Fibroblast of lung (primary cell): ENCODE measurements around the gene LRP10. TPM values are rescaled to one million over a fixed set of nuclear protein-coding genes. Genes with fewer than 3 reads are reported as not detected.
"Not testable (repeated sequence)": the region's sequence is repeated elsewhere in the genome, so short reads cannot be mapped to it uniquely, and the experiment has no call there.

Source experiments
- DNase-seq, 2 donors: peaks; one replicate each; pipeline versions ENCODE4 v3.0.0 to v3.0.0-alpha.2; 2010; ENCODE audit warnings: low read depth in 2 of 2
- H2AFZ ChIP-seq: 2 replicates; pipeline ENCODE4 v1.5.1; 2012; ENCODE audit warnings: low read length, control low read depth, inconsistent platforms
- H3K27ac ChIP-seq: 2 replicates; pipeline ENCODE4 v1.5.1; 2011; ENCODE audit warnings: low read length, control low read depth; ENCODE audit not compliant: insufficient read depth
- H3K27me3 ChIP-seq: 2 replicates; pipeline ENCODE4 v1.5.1; 2011; ENCODE audit warnings: mild to moderate bottlenecking, low read length; ENCODE audit not compliant: control insufficient read depth, insufficient read depth
- H3K36me3 ChIP-seq: 2 replicates; pipeline ENCODE4 v1.5.1; 2011; ENCODE audit warnings: low read length; ENCODE audit not compliant: control insufficient read depth, insufficient read depth
- H3K4me1 ChIP-seq: 2 replicates; pipeline ENCODE4 v1.5.1; 2011; ENCODE audit warnings: low read length; ENCODE audit not compliant: control insufficient read depth, insufficient read depth; ENCODE audit errors: extremely low read depth
- H3K4me2 ChIP-seq: 2 replicates; pipeline ENCODE4 v1.5.1; 2011; ENCODE audit warnings: low read length, control low read depth; ENCODE audit not compliant: insufficient read depth; ENCODE audit errors: extremely low read depth
- H3K4me3 ChIP-seq, 4 experiments: fragments of 200-600 bp in 1 of 4; sonication (generic) in 1 of 4; replicated peaks in 1 of 4; 2 replicates each; pipeline ENCODE4 v1.5.1; 2011 to 2016; ENCODE audit warnings: low read length in 4 of 4, low read depth in 3 of 4, mild to moderate bottlenecking in 3 of 4, control low read depth in 2 of 4, inconsistent platforms in 1 of 4, mixed read lengths in 1 of 4; ENCODE audit not compliant: insufficient read depth in 1 of 4; ENCODE audit errors: control extremely low read depth in 1 of 4
- H3K79me2 ChIP-seq: 2 replicates; pipeline ENCODE4 v1.5.1; 2012; ENCODE audit warnings: mild to moderate bottlenecking, low read length, inconsistent platforms; ENCODE audit not compliant: control insufficient read depth, insufficient read depth
- H3K9ac ChIP-seq: 2 replicates; pipeline ENCODE4 v1.5.1; 2011; ENCODE audit warnings: mild to moderate bottlenecking, low read length, control low read depth; ENCODE audit not compliant: insufficient read depth
- H3K9me3 ChIP-seq: 2 replicates; pipeline ENCODE4 v1.5.1; 2012; ENCODE audit warnings: low read depth, low read length; ENCODE audit not compliant: control insufficient read depth, insufficient read depth
- H4K20me1 ChIP-seq: 2 replicates; pipeline ENCODE4 v1.5.1; 2011; ENCODE audit warnings: low read length; ENCODE audit not compliant: control insufficient read depth, insufficient read depth; ENCODE audit errors: extremely low read depth
- EZH2 ChIP-seq: IDR thresholded peaks from 2 replicates; pipeline ENCODE4 v1.5.1; 2012; ENCODE audit warnings: low read length, control low read depth, mild to moderate bottlenecking; ENCODE audit errors: missing control alignments
- polyA plus RNA-seq, 2 donors: library from polyadenylated mRNA; depleted of rRNA in 1 of 2; stranded (reverse) in 1 of 2; unstranded in 1 of 2; fragments of >200 nt; gene quantifications; 2 replicates each; pipeline ENCODE4 v1.2.1, GENCODE V29; 2011 to 2012; ENCODE audit warnings: missing spikeins in 1 of 2
- total RNA-seq: library from RNA; depleted of rRNA; stranded (reverse); fragments of >200 nt; gene quantifications from 2 replicates; pipeline ENCODE4 v1.2.1, GENCODE V29; 2014
- TF ChIP-seq, protein P1 (sequence below), 2 donors: IDR thresholded peaks in 1 of 2; conservative IDR thresholded peaks in 1 of 2; 1 replicate in 1 of 2; 2 replicates in 1 of 2; pipeline ENCODE4 v1.5.1; 2011 to 2012; ENCODE audit warnings: low read length in 2 of 2, control low read depth in 1 of 2, inconsistent platforms in 1 of 2, low read depth in 1 of 2, mild to moderate bottlenecking in 1 of 2

LRP10 gene
- total and polyA plus RNA-seq, 2 donors (not counting 1 experiment from before 2014, with no cell fraction given) = 95.5 to 130 TPM

DNA sequence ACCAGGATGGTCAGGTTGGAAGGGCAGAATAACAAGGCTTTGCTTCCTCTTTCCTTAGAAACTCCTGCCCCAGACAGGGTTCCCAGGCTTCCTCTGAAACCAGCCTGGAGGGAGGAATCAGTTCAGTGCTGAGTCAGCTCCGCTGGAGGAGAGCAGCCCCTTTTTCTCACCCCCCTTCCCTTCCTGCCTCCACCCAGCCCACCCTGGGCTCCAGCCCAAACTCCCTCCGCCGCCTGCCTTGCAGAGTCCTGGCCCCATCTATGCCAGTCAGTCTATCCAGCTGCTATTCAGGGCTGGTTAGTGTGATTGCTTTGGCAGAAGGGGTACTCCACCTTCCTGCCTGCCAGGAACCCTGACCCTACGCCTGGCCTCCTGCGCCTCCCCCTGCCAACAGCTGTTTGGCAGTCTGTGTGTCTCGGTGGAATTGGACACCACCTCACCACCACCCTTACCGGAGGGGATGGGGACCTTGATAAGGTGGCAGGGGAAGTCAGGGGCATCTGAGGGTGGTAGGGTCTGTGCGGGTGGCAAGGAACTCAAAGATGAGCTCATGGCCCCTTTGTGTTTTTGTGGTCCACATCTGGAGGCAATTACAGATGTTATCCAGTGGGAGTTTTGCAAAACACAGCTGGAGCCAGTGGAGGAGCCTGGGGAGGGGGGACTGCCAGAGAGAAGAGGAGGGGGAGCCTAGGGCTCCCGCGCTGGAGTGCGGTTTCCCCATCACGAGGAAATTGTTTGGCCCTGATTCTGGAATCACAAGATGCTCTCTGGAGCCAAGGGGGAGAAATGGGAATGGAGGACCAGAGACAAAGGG lies 23.0 kb upstream of the LRP10 start:
- peak overlapping the region in 1 of 4 experiments; percentile 21 for H3K4me3 ChIP-seq
- H3K27me3 ChIP-seq = no peaks in the 10 kb centered on the region
- H4K20me1 ChIP-seq = no peaks in the 10 kb centered on the region
- H3K9me3 ChIP-seq = no peaks in the 10 kb centered on the region
- peak overlapping the region; percentile 100 for H3K27ac ChIP-seq
- no peak for TF ChIP-seq EZH2
- TF ChIP-seq, protein P1, sequence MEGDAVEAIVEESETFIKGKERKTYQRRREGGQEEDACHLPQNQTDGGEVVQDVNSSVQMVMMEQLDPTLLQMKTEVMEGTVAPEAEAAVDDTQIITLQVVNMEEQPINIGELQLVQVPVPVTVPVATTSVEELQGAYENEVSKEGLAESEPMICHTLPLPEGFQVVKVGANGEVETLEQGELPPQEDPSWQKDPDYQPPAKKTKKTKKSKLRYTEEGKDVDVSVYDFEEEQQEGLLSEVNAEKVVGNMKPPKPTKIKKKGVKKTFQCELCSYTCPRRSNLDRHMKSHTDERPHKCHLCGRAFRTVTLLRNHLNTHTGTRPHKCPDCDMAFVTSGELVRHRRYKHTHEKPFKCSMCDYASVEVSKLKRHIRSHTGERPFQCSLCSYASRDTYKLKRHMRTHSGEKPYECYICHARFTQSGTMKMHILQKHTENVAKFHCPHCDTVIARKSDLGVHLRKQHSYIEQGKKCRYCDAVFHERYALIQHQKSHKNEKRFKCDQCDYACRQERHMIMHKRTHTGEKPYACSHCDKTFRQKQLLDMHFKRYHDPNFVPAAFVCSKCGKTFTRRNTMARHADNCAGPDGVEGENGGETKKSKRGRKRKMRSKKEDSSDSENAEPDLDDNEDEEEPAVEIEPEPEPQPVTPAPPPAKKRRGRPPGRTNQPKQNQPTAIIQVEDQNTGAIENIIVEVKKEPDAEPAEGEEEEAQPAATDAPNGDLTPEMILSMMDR (conservative IDR thresholded peaks at IDR 0.05 in 1 of 2, IDR thresholded peaks at IDR 0.05 in 1 of 2; ENCODE audit: low read depth in 1 of 2, low read length in 2 of 2) = no peak
- peak overlapping the region; percentile 67 for H3K9ac ChIP-seq
- peaks cover 26% of the 10 kb centered on the region for H3K79me2 ChIP-seq
- H2AFZ ChIP-seq = no peak overlapping the region
- H3K36me3 ChIP-seq = peaks cover 29% of the 10 kb centered on the region
- peak overlapping the region; percentile 61 for H3K4me2 ChIP-seq
- H3K4me1 ChIP-seq = peaks cover 64% of the 10 kb centered on the region
- DNase-seq = peak; percentile 89 to 99

DNA sequence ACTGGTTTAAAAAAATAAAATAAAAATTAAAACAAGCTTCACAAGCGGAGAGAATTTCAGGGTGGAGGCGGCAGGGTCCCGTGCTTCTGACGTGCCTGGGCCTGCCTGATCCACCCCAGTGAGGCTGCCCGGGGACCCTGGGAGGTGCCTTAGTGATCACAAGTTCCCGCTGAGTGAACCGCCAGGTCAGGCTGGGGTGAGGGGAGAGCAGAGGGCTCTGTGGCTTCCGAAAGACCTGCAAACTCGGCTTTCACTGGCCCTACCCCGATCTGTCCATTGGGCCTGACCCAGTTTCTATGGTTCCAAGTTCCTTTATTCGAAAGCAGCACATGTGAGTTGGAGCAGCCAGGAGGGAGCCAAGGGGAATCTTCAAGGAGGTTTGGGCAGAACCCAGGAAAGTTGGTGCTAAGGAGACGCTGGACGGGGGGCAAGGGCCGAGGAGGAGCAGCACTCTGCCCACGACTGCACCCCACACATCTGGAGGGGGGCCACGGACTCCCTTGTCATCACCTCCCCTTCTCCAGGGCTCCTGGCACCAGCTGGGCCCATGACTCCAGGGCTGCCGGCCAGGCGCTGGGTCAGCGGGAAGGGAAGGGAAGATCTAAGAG lies 22.2 kb upstream of the LRP10 start:
- TF ChIP-seq EZH2 = no peak
- TF ChIP-seq, protein P1 (conservative IDR thresholded peaks at IDR 0.05 in 1 of 2, IDR thresholded peaks at IDR 0.05 in 1 of 2; ENCODE audit: low read depth in 1 of 2, low read length in 2 of 2) = no peak
- H2AFZ ChIP-seq = no peak overlapping the region
- H3K27me3 ChIP-seq = no peaks in the 10 kb centered on the region
- H3K4me3 ChIP-seq = peak overlapping the region in 1 of 4 experiments; percentile 11
- peaks cover 24% of the 10 kb centered on the region for H3K36me3 ChIP-seq
- peaks cover 21% of the 10 kb centered on the region for H3K79me2 ChIP-seq
- peaks cover 64% of the 10 kb centered on the region for H3K4me1 ChIP-seq
- peak overlapping the region; percentile 100 for H3K27ac ChIP-seq
- peak overlapping the region; percentile 67 for H3K9ac ChIP-seq
- peak overlapping the region; percentile 55 for H3K4me2 ChIP-seq
- H3K9me3 ChIP-seq = no peaks in the 10 kb centered on the region
- DNase-seq = peak in 1 of 2 donors; percentile 49
- no peaks in the 10 kb centered on the region for H4K20me1 ChIP-seq

DNA sequence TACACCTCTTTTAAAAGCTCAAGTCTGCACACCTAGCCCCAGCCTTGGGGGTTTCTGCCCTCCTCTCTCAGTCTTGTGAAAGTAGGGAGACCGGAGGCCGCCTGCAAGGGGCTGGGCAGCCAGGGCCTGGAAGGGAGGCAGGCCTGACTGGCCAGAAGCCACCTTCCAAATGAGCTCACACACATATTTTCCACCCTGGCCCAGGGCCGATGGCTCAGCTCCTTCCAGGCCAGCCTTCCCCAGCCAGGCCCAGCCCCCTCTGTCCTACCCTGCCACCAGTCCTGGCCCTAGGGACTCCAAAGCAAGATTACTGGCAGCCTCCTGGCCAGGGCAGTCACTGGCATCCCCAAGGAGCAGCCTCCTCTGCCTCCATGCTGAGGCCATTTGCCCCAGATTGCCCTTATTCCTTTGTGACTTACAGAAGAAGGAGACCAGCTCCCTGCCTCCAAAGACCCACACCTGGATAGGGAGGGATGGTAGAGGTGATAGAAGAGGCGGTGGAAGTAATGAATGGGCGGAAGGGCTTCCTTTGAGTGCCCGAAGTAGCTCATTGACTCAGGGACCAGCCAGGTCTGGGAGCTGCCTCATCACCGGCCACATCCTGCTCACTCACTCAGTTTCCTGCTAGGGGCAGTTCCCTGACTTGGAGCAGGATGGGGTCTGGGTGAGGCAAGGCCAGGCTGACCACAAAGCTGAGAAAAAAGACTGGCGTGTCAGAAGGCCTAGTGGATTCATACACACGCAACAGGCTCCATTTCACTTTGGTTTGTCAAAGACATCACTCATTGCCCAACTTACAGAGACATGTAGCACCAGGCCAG lies 20.4 kb upstream of the LRP10 start:
- Histone ChIP-seq H2AFZ (no peak overlapping the region), H3K9me3 (no peaks in the 10 kb centered on the region), H3K4me3 (peak overlapping the region in 2 of 4 experiments; percentile 3 to 45), H3K4me1 (peaks cover 56% of the 10 kb centered on the region), H3K27me3 (no peaks in the 10 kb centered on the region), H4K20me1 (no peaks in the 10 kb centered on the region), H3K9ac (peak overlapping the region; percentile 83), H3K79me2 (peaks cover 4% of the 10 kb centered on the region), H3K27ac (peak overlapping the region; percentile 100), H3K4me2 (peak overlapping the region; percentile 91), H3K36me3 (peaks cover 9% of the 10 kb centered on the region)
- DNase-seq = peak; percentile 97 to 98
- TF ChIP-seq, protein P1 (conservative IDR thresholded peaks at IDR 0.05 in 1 of 2, IDR thresholded peaks at IDR 0.05 in 1 of 2; ENCODE audit: low read depth in 1 of 2, low read length in 2 of 2) = no peak
- no peak for TF ChIP-seq EZH2

DNA sequence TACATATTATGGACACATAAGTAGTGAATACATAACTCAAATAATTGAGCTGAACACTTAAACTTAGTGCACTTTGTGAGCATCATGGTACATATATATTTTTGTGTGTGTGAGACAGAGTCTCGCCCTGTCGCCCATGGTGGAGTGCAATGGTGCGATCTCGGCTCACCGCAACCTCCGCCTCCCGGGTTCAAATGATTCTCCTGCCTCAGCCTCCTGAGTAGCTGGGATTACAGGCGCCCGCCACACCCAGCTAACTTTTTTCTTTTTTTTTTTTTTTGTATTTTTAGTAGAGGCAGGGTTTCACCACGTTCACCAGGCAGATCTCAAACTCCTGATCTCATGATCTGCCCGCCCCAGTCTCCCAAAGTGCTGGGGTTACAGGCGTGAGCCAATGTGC lies 19.4 kb upstream of the LRP10 start:
- H2AFZ ChIP-seq, DNase-seq, H3K4me3 ChIP-seq, H3K9me3 ChIP-seq, H3K9ac ChIP-seq, H4K20me1 ChIP-seq, H3K36me3 ChIP-seq, H3K27me3 ChIP-seq, H3K79me2 ChIP-seq, H3K4me2 ChIP-seq: not testable (repeated sequence)
- peak overlapping the region; percentile 100 for H3K27ac ChIP-seq
- H3K4me1 ChIP-seq = peaks cover 46% of the 10 kb centered on the region
